Astrocyte (in vitro differentiated cells and primary cell): Measurements from ENCODE around the gene C10orf90.

Source experiments
- EZH2 ChIP-seq: IDR thresholded peaks from 2 replicates; pipeline ENCODE4 v1.6.1; 2012; ENCODE audit warnings: mild to moderate bottlenecking, low read length, inconsistent platforms; ENCODE audit not compliant: insufficient read depth
- TF ChIP-seq, protein P1 (sequence below): IDR thresholded peaks from 2 replicates; pipeline ENCODE4 v1.5.1; 2011; ENCODE audit warnings: low read depth, mild to moderate bottlenecking, inconsistent platforms, low read length, moderate library complexity; ENCODE audit not compliant: insufficient read depth

DNA sequence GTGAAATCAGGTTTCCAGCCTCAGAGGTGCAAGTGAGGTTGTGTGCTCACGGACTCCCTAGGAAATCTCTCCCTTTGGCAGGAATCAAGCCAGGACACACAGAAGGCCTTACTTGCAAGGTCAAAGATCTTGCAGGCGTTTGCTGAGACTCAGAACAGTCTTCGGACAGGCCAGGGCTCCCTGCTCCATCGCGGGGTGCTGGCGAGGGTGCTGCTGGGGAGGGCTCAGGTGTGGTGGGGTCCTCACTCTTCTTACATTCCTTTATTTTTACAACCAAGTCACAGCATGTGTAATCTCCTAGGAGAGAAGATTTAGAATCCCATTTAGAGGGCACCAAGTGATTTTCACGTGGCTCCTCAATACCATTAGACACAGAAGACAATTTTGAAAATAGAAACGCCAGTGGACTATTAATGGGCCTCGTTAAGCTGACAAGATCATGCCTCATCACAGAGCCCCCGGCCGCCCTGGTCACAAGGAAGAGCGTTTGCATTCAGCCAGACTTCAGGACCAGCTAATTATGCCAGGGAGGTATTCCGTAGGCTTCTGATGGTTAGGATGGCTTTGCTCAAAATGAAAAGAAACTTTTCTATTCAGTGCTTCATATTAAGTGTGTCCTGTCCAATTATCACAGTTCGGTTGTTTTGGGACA lies 209.1 kb downstream of the C10orf90 start:
- TF ChIP-seq, protein P1, sequence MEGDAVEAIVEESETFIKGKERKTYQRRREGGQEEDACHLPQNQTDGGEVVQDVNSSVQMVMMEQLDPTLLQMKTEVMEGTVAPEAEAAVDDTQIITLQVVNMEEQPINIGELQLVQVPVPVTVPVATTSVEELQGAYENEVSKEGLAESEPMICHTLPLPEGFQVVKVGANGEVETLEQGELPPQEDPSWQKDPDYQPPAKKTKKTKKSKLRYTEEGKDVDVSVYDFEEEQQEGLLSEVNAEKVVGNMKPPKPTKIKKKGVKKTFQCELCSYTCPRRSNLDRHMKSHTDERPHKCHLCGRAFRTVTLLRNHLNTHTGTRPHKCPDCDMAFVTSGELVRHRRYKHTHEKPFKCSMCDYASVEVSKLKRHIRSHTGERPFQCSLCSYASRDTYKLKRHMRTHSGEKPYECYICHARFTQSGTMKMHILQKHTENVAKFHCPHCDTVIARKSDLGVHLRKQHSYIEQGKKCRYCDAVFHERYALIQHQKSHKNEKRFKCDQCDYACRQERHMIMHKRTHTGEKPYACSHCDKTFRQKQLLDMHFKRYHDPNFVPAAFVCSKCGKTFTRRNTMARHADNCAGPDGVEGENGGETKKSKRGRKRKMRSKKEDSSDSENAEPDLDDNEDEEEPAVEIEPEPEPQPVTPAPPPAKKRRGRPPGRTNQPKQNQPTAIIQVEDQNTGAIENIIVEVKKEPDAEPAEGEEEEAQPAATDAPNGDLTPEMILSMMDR: no peak
- TF ChIP-seq EZH2: no peak
